ENCODE data around the gene SYCN.

SYCN gene

DNA sequence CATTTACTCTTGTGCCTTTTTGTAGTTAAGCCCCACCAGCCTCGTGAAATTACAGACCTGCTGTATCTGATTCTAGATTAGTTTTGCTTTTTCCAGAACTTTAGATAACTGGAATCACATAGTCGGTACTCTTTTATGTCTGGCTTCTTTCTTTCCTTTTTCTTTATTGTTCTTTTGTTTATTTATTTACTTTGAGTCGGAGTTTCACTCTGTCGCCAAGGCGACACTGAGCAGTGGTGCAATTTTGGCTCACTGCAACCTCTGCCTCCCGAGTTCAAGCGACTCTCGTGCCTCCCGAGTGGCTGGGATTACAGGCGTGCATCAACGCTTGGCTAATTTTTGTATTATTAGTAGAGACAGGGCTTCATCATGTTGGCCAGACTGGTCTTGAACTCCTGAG, 13.3 kb downstream of the SYCN start:
- no peak for DNase-seq
- Mint-ChIP-seq H3K27ac (no peak overlapping the region), H3K27me3 (peaks cover 35% of the 10 kb centered on the region)

GRCh38 chr19:39188960-39189359, 15.1 kb downstream of the SYCN start:
- no peaks in the 10 kb centered on the region for H3K4me1 Mint-ChIP-seq (ENCODE audit: low read depth)
- no peak for DNase-seq
- no peaks in the 10 kb centered on the region for H3K36me3 Mint-ChIP-seq (ENCODE audit: low read depth)
- no peak overlapping the region for H3K27ac Mint-ChIP-seq
- H3K27me3 Mint-ChIP-seq: peaks cover 21% of the 10 kb centered on the region
- H3K9me3 Mint-ChIP-seq: no peaks in the 10 kb centered on the region
- no peak overlapping the region for H3K4me3 Mint-ChIP-seq

More for the DNA sequence above, 13.3 kb downstream of the SYCN start:
- no peaks in the 10 kb centered on the region for H3K9me3 Mint-ChIP-seq
- no peak overlapping the region for H3K4me3 Mint-ChIP-seq
- H3K4me1 Mint-ChIP-seq (ENCODE audit: low read depth): peaks cover 6% of the 10 kb centered on the region
- no peaks in the 10 kb centered on the region for H3K36me3 Mint-ChIP-seq (ENCODE audit: low read depth)

GRCh38 chr19:39187552-39187943, 16.5 kb downstream of the SYCN start:
- DNase-seq: no peak
- H3K27ac Mint-ChIP-seq: no peak overlapping the region
- H3K36me3 Mint-ChIP-seq (ENCODE audit: low read depth): no peaks in the 10 kb centered on the region
- no peaks in the 10 kb centered on the region for H3K9me3 Mint-ChIP-seq
- H3K4me1 Mint-ChIP-seq (ENCODE audit: low read depth): no peaks in the 10 kb centered on the region
- no peak overlapping the region for H3K4me3 Mint-ChIP-seq
- peaks cover 16% of the 10 kb centered on the region for H3K27me3 Mint-ChIP-seq

DNA sequence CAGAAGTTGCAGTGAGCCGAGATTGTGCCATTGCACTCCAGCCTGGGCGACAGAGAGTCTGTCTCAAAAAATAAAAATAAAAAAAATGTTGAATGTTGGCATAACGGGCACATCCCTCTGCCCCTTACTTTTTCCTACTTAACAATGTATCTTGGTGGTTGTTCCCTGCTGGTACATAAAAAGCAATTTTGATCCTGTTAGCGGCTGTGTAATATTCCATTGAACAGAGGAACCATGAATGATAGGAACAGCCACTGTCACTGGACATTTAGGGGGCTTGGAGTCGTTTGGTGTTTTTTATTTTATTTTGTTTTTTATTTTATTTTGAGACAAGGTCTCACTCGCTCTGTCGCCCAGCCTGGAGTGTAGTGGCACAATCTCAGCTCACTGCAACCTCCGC, 17.7 kb downstream of the SYCN start:
- Mint-ChIP-seq H3K27ac (no peak overlapping the region), H3K36me3 (ENCODE audit: low read depth) (no peaks in the 10 kb centered on the region), H3K27me3 (peaks cover 13% of the 10 kb centered on the region), H3K9me3 (no peaks in the 10 kb centered on the region), H3K4me1 (ENCODE audit: low read depth) (no peaks in the 10 kb centered on the region), H3K4me3 (no peak overlapping the region)
- DNase-seq: no peak

DNA sequence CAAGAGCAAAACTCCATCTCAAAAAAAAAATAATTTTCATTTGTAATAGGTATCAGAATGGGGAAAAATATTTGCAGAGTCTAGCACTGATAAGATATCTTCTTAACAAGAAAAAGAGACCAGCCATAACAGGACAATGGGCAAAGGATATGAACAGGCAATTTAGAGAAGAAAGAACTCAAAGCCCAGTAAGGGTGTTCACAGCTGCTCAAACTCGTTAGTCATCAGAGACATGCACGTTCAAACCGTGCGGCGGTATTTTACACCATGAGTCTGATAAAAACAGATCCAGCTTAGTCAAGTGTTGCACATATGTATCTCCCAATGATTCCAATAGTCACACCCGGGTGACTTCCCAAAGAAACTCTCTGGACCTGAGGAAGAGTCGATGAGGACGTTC, 21.0 kb downstream of the SYCN start:
- Mint-ChIP-seq H3K9me3 (no peaks in the 10 kb centered on the region), H3K36me3 (ENCODE audit: low read depth) (peaks cover 15% of the 10 kb centered on the region), H3K4me1 (ENCODE audit: low read depth) (no peaks in the 10 kb centered on the region), H3K4me3 (no peak overlapping the region), H3K27ac (no peak overlapping the region), H3K27me3 (peaks cover 4% of the 10 kb centered on the region)
- DNase-seq: no peak

GRCh38 chr19:39182174-39182505, 21.9 kb downstream of the SYCN start:
- Mint-ChIP-seq H3K9me3 (no peaks in the 10 kb centered on the region), H3K27me3 (peaks cover 1% of the 10 kb centered on the region), H3K4me3 (no peak overlapping the region), H3K36me3 (ENCODE audit: low read depth) (peaks cover 18% of the 10 kb centered on the region), H3K27ac (no peak overlapping the region), H3K4me1 (ENCODE audit: low read depth) (no peaks in the 10 kb centered on the region)
- DNase-seq: no peak

GRCh38 chr19:39181500-39182173, 22.4 kb downstream of the SYCN start:
- H3K9me3 Mint-ChIP-seq: no peaks in the 10 kb centered on the region
- H3K4me3 Mint-ChIP-seq: no peak overlapping the region
- H3K27me3 Mint-ChIP-seq: no peaks in the 10 kb centered on the region
- no peak for DNase-seq
- no peaks in the 10 kb centered on the region for H3K4me1 Mint-ChIP-seq (ENCODE audit: low read depth)
- H3K27ac Mint-ChIP-seq: no peak overlapping the region
- H3K36me3 Mint-ChIP-seq (ENCODE audit: low read depth): peaks cover 20% of the 10 kb centered on the region

DNA sequence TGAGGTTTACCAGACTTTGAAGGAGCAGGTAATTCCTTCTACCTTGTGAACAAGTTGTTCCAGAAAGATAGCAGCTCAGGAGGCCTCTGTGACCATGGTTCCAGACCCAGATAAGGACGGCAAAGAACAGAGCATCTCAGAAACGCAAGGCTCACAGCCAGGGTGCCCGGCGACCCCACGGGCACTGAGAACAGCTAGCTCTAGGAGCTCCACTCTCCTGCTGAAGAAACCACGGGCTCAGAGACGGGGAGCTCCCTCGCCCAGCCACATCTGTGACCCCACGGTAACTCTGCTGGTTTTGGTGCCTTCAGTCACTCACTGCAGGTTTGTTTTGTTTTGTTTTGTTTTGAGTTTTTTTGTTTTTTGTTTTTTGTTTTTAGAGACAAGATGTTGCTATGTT, 23.3 kb downstream of the SYCN start:
- H3K27me3 Mint-ChIP-seq: no peaks in the 10 kb centered on the region
- H3K9me3 Mint-ChIP-seq: no peaks in the 10 kb centered on the region
- peaks cover 25% of the 10 kb centered on the region for H3K36me3 Mint-ChIP-seq (ENCODE audit: low read depth)
- no peaks in the 10 kb centered on the region for H3K4me1 Mint-ChIP-seq (ENCODE audit: low read depth)
- peak overlapping the region; percentile 37 for H3K27ac Mint-ChIP-seq
- DNase-seq: no peak
- H3K4me3 Mint-ChIP-seq: no peak overlapping the region

GRCh38 chr19:39179754-39180153, 24.3 kb downstream of the SYCN start:
- Mint-ChIP-seq H3K36me3 (ENCODE audit: low read depth) (peaks cover 29% of the 10 kb centered on the region), H3K4me1 (ENCODE audit: low read depth) (no peaks in the 10 kb centered on the region), H3K4me3 (no peak overlapping the region), H3K27me3 (no peaks in the 10 kb centered on the region), H3K9me3 (no peaks in the 10 kb centered on the region), H3K27ac (no peak overlapping the region)
- DNase-seq: no peak

- H3K36me3 Mint-ChIP-seq (ENCODE audit: low read depth): peaks cover 35% of the 10 kb centered on the region
- H3K27me3 Mint-ChIP-seq: no peaks in the 10 kb centered on the region
- H3K4me3 Mint-ChIP-seq: no peak overlapping the region
- no peak overlapping the region for H3K27ac Mint-ChIP-seq
- no peaks in the 10 kb centered on the region for H3K4me1 Mint-ChIP-seq (ENCODE audit: low read depth)
- DNase-seq: no peak
- H3K9me3 Mint-ChIP-seq: no peaks in the 10 kb centered on the region
Measured at GRCh38 chr19:39178296-39179006, 25.6 kb downstream of the SYCN start.

DNA sequence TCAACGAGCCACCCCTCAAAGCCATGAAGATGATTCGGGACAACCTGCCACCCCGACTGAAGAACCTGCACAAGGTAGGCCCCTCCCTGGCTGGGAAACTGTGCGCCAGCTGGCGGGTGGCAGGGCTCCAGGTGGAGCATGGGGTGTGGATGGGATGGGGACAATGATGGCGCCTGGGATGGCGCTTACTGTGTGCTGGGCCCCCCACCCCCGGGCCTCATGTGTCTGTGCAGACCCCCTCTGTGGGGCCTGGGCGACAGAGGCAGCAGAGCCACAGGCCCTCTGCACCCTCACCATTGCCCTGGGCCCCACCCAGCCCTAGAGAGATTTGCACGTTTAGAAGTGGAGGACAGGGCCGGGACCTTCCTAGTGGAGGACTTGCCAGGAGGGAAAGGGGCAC, 26.3 kb downstream of the SYCN start:
- no peak for DNase-seq
- Mint-ChIP-seq H3K9me3 (no peaks in the 10 kb centered on the region), H3K4me3 (no peak overlapping the region), H3K27ac (no peak overlapping the region), H3K4me1 (ENCODE audit: low read depth) (no peaks in the 10 kb centered on the region), H3K27me3 (no peaks in the 10 kb centered on the region), H3K36me3 (ENCODE audit: low read depth) (peaks cover 37% of the 10 kb centered on the region)

DNA sequence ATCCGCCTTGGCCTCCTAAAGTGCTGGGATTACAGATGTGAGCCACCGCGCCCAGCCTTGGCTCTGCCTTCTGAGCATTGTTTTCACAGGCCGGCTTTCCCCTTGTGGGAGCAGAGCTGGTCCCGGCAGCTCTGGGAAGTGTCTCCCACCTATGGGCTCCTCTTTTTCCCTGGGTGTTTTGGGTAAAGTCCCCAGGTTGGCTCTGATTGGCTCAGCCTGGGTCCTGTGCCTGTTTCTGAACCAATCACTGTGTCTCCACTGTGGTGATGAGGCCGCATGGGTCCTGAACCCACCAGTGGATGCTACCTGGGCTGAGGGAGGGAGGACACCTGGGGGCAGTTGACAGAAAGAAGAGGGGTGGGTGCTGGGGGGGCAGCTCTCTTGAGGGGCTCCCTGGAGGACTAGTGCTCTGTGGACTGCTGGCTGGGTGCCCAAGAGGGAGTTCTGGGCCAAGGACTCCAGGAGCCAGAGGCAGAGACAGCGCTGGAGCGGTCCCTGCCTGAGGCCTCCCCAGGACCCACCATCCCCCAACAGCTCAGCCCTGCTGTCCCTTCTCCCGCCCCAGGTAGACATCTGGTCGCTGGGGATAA, 26.9 kb downstream of the SYCN start:
- DNase-seq: no peak
- Mint-ChIP-seq H3K4me1 (ENCODE audit: low read depth) (no peaks in the 10 kb centered on the region), H3K4me3 (no peak overlapping the region), H3K27ac (no peak overlapping the region), H3K36me3 (ENCODE audit: low read depth) (peaks cover 38% of the 10 kb centered on the region), H3K27me3 (no peaks in the 10 kb centered on the region), H3K9me3 (no peaks in the 10 kb centered on the region)

DNA sequence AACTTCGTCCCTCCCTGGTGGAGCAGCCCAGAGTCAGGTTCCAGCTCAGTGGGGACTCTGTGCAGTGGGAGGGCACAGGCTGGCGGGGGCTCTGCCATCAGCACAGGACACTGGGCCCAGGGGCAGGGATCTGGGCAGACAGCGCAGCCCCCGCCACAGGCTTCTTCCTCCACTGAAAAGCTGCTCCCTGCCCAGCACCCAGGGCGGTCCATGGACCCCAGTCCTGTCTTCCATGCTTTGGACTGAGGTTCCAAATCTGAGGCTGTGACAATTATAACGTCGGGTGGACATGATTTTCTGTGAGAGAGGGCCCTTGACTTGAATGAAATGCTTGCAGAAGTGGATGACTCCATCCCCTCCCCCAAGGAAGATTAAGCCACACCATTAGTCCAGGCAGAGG, 28.5 kb downstream of the SYCN start:
- Mint-ChIP-seq H3K27me3 (no peaks in the 10 kb centered on the region), H3K27ac (no peak overlapping the region), H3K4me3 (no peak overlapping the region), H3K9me3 (no peaks in the 10 kb centered on the region), H3K36me3 (ENCODE audit: low read depth) (peaks cover 42% of the 10 kb centered on the region), H3K4me1 (ENCODE audit: low read depth) (no peaks in the 10 kb centered on the region)
- no peak for DNase-seq

DNA sequence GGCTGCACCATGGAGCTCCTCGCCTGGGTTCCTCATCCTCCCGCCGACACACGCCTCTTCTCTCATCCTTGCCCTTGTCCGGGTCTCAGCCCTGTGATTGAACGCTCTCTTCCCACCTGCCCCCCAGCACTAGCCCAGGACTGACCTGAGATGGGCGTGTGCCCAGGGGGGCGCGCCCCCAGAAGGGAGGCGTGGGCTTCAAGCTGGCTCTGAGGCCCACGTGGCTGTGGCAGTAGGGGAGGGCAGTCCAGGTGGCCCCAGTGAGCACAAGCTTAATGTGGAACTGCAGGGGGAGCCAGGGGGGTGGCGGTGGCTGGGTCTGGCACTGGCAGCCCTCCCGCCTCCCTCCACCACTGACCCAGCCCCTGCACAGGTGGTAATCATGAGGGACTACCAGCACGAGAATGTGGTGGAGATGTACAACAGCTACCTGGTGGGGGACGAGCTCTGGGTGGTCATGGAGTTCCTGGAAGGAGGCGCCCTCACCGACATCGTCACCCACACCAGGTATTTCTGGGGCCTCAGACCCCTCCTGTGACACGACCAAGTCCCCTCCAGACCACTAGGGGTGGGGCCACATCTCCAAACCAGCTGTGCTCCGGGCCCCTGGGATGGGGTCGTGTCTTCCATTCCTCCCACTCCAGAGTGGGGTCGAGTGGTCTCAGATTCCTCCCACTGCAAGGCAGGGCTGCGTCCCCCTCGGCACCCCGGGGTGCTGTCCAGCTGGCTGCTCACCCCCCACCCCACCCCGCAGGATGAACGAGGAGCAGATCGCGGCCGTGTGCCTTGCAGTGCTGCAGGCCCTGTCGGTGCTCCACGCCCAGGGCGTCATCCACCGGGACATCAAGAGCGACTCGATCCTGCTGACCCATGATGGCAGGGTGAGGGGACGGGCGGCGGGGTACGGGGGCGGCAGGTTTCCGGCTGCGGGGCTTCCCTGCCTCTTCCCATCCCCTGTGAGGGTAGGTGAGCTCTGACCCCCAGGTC, 29.2 kb downstream of the SYCN start:
- no peaks in the 10 kb centered on the region for H3K27me3 Mint-ChIP-seq
- no peak for DNase-seq
- no peaks in the 10 kb centered on the region for H3K9me3 Mint-ChIP-seq
- H3K27ac Mint-ChIP-seq: no peak overlapping the region
- H3K4me1 Mint-ChIP-seq (ENCODE audit: low read depth): no peaks in the 10 kb centered on the region
- no peak overlapping the region for H3K4me3 Mint-ChIP-seq
- H3K36me3 Mint-ChIP-seq (ENCODE audit: low read depth): peaks cover 46% of the 10 kb centered on the region
